Activated CD4-positive, alpha-beta T cell treated with anti-CD3 and anti-CD28 coated beads, Interleukin-2, amount 10 ng/mL, durations not matched to agents 7 days and 5 days (primary cell): ENCODE measurements around the gene SLC51A. TPM values are rescaled to one million over a fixed set of nuclear protein-coding genes. Genes with fewer than 3 reads are reported as not detected.
A peak's percentile ranks its signal among the peaks of the same experiment; 100 is the strongest.
"Not testable (repeated sequence)": the region's sequence is repeated elsewhere in the genome, so short reads cannot be mapped to it uniquely, and the experiment has no call there.

ENCODE experiments used
- CTCF ChIA-PET: fragments of 350-600 bp; sonication (Branson Sonifier 250); formaldehyde crosslinking; loops from one replicate; lab custom pipeline; 2021; ENCODE audit warnings: antibody characterized with exemption; lab: Charles Lee
- POLR2A ChIA-PET: fragments of 350-600 bp; sonication (Branson Sonifier 250); formaldehyde crosslinking; loops from one replicate; lab custom pipeline; 2021; ENCODE audit warnings: antibody characterized with exemption; lab: Charles Lee
- DNase-seq: peaks from one replicate; pipeline ENCODE4 v3.0.0-alpha.2; 2020
- H3K27ac Mint-ChIP-seq: one replicate; pipeline ENCODE4 v1.8.0; 2021; ENCODE audit warnings: mild to moderate bottlenecking, moderate library complexity, mixed read lengths
- H3K27me3 Mint-ChIP-seq: one replicate; pipeline ENCODE4 v1.8.0; 2021; ENCODE audit warnings: mixed read lengths
- H3K36me3 Mint-ChIP-seq: one replicate; pipeline ENCODE4 v1.8.0; 2021; ENCODE audit warnings: low read depth, mixed read lengths
- H3K4me1 Mint-ChIP-seq: one replicate; pipeline ENCODE4 v1.8.0; 2021; ENCODE audit warnings: mixed read lengths
- H3K4me3 Mint-ChIP-seq: one replicate; pipeline ENCODE4 v1.8.0; 2021; ENCODE audit warnings: mild to moderate bottlenecking, moderate library complexity, mixed read lengths
- H3K9me3 Mint-ChIP-seq: one replicate; pipeline ENCODE4 v1.8.0; 2021; ENCODE audit warnings: mixed read lengths
- total RNA-seq, 2 experiments: library from RNA; stranded (reverse); gene quantifications; one replicate each; pipeline ENCODE4 v1.2.3, GENCODE V29; 2021

Gene SLC51A
- total RNA-seq, 2 experiments from 2014 or later = not detected

DNA sequence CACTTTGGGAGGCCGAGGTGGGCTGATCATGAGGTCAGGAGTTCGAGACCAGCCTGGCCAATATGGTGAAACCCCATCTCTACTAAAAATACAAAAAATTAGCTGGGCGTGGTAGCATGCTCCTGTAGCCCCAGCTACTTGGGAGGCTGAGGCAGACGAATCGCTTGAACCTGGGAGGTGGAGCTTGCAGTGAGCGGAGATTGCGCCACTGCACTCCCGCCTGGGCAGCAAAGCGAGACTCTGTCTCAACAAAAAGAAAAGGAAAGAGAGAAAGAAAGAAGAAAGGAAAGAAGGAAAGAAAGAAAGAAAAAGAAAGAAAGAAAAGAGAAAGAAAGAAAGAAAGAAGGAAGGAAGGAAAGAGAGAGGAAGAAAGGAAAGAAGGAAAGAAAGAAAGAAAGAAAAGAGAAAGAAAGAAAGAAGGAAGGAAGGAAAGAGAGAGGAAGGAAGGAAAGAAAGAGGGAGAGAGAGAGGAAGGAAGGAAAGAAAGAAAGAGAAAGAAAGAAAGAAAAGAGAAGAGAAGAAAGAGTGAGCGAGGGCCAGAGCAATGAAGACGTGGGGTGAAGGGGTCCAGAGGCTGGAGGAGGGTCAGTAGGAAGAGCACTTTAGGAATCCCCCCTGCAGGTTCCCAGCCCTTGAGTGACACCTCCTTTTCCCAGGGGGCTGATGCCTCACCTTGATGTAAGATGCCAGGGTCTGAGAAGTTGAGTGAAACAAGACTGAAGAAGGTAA is 6.2 kb upstream of the SLC51A start:
- H3K4me3 Mint-ChIP-seq, DNase-seq, H3K36me3 Mint-ChIP-seq, H3K27ac Mint-ChIP-seq, POLR2A ChIA-PET, CTCF ChIA-PET, H3K9me3 Mint-ChIP-seq: not testable (repeated sequence)
- Mint-ChIP-seq H3K4me1 (peaks cover 17% of the 10 kb centered on the region), H3K27me3 (peaks cover 16% of the 10 kb centered on the region)

DNA sequence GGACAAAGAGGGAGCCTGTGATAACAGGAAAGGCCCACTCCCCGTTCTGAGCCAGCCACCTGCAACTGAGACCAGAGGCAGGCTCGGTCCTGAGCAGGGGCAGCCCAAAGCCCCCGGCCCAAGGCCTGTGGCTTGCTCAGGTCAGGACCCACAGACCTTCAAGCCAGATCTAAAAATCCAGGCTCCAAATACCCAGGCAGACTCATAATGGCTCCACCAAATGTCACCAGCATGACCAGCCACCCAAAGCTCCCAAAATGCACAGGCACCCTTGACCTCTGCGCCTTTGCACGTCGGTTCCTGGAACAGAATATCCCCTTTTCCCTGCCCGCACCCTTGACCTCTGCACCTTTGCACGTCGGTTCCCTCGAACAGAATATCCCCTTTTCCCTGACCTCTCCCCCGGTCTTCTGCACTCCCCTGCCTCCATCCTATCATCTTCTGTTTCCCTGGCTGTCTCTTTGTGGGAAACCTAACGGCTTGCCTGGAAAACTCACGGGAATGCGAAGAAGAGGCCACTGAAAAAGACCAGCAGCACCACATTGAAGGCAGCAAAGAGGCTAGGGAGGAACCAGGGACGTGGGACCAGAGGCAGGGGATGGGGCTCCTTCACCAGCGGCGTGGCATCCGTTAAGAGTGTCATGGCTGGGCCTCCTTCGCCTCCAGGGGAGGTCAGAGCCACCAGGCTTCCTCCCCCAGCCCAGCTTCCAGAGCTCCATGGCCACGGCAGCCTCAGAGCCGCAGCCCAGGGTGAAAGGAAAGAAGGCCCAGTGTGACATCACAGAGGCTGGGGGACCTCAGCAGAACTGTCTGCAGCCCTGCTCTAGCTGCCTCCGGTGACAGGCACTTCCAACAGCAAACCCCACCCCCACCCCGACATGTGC is 5.4 kb upstream of the SLC51A start, which contains the start of gene ZDHHC19:
Gene ZDHHC19 (minus strand): TSS at position 728 of the 884 bp plus-strand sequence. CDS start 85 bp downstream, at position 643.
- Mint-ChIP-seq H3K4me3 (no peak within 1 kb of the TSS), H3K27me3 (peaks cover 8% of the 10 kb centered on the region), H3K9me3 (no peaks in the 10 kb centered on the region), H3K36me3 (no peaks in the 10 kb centered on the region), H3K4me1 (peaks cover 13% of the 10 kb centered on the region), H3K27ac (no peak within 1 kb of the TSS)
- ChIA-PET POLR2A (no interaction called here), CTCF (no interaction called here)
- DNase-seq = no peak

DNA sequence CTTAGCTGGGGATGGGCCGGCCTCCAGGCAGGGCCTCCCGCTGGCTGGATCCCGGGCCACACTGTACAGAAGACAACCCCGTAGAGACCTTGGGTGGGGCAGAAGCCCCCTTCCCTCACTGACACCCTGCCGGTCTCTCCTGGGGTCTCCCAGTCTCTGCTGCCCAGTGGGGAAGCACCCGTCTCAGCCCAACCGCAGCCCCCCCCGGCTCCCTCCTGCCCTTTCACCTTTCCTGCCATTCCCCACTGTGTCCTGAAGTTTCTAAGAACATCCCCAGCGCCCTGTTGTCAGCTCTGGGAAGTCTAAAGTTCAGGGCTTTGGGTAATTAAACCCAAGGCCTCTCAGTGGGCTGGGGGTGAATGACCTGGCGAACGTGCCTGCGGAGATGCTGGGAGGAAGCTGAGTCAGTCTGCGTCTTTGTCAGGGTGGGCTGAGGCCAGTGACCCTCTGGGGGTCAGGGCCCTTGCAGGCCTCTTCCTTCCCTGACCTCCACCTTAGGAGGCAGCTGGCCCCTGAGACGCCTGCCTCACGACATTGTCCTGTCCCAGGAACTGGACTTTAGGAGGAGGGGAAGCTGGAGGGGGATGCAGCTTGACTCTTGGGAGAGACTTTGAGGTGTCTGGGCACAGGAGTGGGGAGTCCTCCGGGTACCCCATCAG is 1.4 kb upstream of the SLC51A start:
- H3K9me3 Mint-ChIP-seq = no peaks in the 10 kb centered on the region
- peaks cover 22% of the 10 kb centered on the region for H3K4me1 Mint-ChIP-seq
- DNase-seq = no peak
- CTCF ChIA-PET = no interaction called here
- no peak overlapping the region for H3K4me3 Mint-ChIP-seq
- POLR2A ChIA-PET = no interaction called here
- H3K36me3 Mint-ChIP-seq = no peaks in the 10 kb centered on the region
- no peaks in the 10 kb centered on the region for H3K27me3 Mint-ChIP-seq
- no peak overlapping the region for H3K27ac Mint-ChIP-seq

DNA sequence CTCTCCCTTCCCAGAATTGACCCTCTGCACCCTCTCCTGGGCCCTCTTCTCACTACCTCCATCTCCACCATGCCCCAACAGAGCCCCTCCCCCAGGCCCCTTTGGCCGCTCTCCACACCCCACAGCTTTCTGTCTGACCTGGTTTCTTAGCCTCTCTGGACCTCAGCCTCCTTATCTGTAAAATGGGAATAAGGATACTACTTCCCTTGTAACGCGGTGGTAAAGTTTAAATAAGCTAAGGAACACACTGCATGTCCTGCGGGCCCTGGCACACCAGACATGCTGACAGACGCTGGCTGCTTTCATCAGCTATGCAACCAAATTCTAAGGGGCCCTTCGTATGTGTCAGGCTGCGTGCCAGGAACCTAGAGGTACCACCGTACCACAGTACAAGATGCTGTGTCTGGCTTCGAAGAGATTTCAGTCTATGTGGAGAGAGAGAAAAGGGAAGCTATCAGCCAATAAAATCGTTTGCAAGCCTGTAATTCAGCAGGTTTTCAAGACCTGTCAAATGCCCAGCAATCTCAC is 777 bp upstream of the SLC51A start:
- H3K27ac Mint-ChIP-seq = no peak overlapping the region
- H3K36me3 Mint-ChIP-seq = no peaks in the 10 kb centered on the region
- DNase-seq = no peak
- H3K4me3 Mint-ChIP-seq = no peak overlapping the region
- ChIA-PET POLR2A (no interaction called here), CTCF (no interaction called here)
- no peaks in the 10 kb centered on the region for H3K27me3 Mint-ChIP-seq
- H3K9me3 Mint-ChIP-seq = no peaks in the 10 kb centered on the region
- H3K4me1 Mint-ChIP-seq = peaks cover 26% of the 10 kb centered on the region

DNA sequence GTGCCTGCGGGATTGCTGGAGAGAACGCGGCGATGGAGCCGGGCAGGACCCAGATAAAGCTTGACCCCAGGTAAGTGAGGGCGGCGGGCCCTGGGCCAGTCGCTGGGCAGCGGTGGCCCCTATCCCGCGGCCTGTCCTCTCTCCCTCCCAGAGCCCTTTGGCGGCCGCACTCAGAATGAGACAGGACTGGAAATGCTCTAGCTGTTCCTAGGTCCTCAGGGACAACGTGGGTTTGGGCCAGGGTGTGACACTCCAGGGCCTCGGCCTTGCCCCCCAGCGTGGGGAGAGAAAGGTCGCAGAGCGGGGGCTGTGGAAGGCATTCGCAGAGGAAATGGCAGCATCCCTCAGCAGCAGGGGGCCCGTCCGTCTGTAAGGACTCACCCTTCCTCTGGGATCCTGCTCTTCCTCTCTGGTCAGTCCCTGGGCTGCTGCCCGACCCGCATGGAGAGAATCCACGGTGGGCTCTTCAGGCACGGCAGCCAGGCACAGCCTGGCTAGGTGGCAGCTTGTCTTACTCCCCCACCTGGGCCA is 412 bp downstream of the SLC51A start:
- POLR2A ChIA-PET = no interaction called here
- no peaks in the 10 kb centered on the region for H3K27me3 Mint-ChIP-seq

DNA sequence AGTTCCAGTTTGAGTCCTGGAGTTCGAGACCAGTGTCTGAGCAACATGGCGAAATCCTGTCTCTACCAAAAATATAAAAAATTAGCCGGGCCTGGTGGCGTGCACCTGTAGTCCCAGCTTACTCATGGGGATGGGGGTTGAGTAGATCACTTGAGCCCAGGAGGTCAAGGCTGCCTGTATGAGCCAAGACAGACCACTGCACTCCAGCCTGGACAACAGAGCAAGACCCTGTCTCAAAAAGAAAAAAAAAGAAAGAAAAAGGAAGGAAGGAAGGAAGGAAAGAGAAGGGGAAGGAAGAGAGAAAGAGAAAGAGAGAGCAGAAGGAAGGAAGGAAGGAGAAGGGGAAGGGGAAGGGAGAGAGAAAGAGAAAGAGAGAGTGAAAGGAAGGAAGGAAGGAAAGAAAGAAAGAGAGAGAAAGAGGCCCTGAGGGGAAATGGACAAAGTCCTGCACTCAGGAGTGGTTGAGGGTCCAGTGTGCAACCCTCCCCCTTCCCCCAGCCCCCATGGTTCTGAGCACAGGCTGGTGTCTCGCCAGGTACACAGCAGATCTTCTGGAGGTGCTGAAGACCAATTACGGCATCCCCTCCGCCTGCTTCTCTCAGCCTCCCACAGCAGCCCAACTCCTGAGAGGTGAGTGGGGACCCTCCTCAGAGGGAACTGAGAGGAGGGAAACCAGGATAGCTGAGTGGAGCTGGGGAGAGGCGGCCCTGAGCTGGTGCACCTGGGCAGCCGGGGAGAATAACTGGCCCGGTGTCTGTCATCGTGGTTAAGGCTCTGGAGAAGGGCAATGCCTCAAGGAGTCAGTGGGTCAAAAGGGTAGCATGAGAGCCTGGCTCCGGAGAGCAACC is 1.2 kb downstream of the SLC51A start:
- ChIA-PET CTCF (interaction anchor here (0.6 to 2.3 kb wide), 4 partner anchors 11 to 150 kb away, joined by 3 to 6 read pairs (median 4); no protein-coding TSS in a partner anchor), POLR2A (no interaction called here)
- H3K4me3 Mint-ChIP-seq = no peak overlapping the region
- peaks cover 26% of the 10 kb centered on the region for H3K4me1 Mint-ChIP-seq
- H3K9me3 Mint-ChIP-seq = no peaks in the 10 kb centered on the region
- no peak overlapping the region for H3K27ac Mint-ChIP-seq
- H3K36me3 Mint-ChIP-seq = no peaks in the 10 kb centered on the region
- H3K27me3 Mint-ChIP-seq = no peaks in the 10 kb centered on the region
- no peak for DNase-seq

More for the DNA sequence above, 412 bp downstream of the SLC51A start:
- H3K4me3 Mint-ChIP-seq = no peak overlapping the region
- no peaks in the 10 kb centered on the region for H3K9me3 Mint-ChIP-seq
- DNase-seq = no peak
- CTCF ChIA-PET = no interaction called here
- H3K27ac Mint-ChIP-seq = no peak overlapping the region
- H3K36me3 Mint-ChIP-seq = no peaks in the 10 kb centered on the region
- H3K4me1 Mint-ChIP-seq = peaks cover 26% of the 10 kb centered on the region

GRCh38 chr3:196218155-196218712 is 1.9 kb downstream of the SLC51A start:
- no peaks in the 10 kb centered on the region for H3K9me3 Mint-ChIP-seq
- peaks cover 4% of the 10 kb centered on the region for H3K27me3 Mint-ChIP-seq
- no peak overlapping the region for H3K4me3 Mint-ChIP-seq

DNA sequence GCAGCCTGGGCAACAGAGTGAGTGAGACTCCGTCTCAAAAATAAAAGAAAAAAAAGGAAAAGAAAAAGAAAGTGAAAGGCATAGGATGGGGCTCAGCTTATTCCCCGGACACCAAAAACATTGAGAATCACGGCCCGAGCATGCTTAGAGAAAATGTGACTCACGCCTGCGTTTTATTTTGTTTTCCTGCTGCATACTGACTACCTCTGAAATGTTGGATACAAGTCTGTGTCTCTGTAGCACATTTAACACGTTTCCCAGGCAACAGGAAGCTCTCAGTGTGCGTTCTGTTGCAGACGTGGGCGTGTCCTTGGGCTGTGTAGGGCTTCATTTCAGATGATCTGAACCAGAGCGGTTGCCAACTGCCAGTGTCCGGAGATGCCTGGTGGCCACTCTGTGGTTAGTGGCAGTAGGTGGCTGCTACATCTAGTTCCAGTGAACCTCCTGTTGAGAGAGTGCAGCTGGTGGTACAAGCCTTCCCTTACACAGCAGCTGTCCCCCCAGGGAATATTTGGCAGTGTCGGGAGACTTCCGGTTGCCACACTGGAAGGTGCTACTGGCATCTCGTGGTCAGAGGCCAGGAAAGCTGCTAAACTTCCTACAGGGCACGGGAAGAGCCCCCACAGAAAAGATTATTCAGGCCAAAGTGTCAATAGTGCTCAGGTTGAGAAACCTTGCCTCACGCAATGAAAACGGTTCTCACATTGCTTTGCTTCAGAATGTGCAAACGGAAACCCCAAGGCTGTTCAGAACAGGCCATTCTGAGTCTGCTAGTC is 3.0 kb downstream of the SLC51A start:
- ChIA-PET POLR2A (interaction anchor here (0.6 kb wide), 1 partner anchor 322 kb away, joined by 3 read pairs; no protein-coding TSS in a partner anchor), CTCF (interaction anchor here (0.5 to 2.3 kb wide), 8 partner anchors 9 to 588 kb away, joined by 3 to 6 read pairs (median 3); no protein-coding TSS in a partner anchor)
- H3K9me3 Mint-ChIP-seq = no peaks in the 10 kb centered on the region
- peaks cover 26% of the 10 kb centered on the region for H3K4me1 Mint-ChIP-seq
- H3K36me3 Mint-ChIP-seq = no peaks in the 10 kb centered on the region
- H3K27ac Mint-ChIP-seq = peak overlapping the region; percentile 78
- peak overlapping the region; percentile 73 for H3K4me3 Mint-ChIP-seq
- DNase-seq = peak; percentile 77
- peaks cover 5% of the 10 kb centered on the region for H3K27me3 Mint-ChIP-seq

More at GRCh38 chr3:196218155-196218712, 1.9 kb downstream of the SLC51A start:
- DNase-seq = no peak
- no peak overlapping the region for H3K27ac Mint-ChIP-seq
- H3K4me1 Mint-ChIP-seq = peaks cover 26% of the 10 kb centered on the region
- CTCF ChIA-PET = interaction anchor here (0.5 to 2.3 kb wide), 5 partner anchors 10 to 150 kb away, joined by 3 to 6 read pairs (median 4); no protein-coding TSS in a partner anchor
- POLR2A ChIA-PET = no interaction called here
- H3K36me3 Mint-ChIP-seq = no peaks in the 10 kb centered on the region

DNA sequence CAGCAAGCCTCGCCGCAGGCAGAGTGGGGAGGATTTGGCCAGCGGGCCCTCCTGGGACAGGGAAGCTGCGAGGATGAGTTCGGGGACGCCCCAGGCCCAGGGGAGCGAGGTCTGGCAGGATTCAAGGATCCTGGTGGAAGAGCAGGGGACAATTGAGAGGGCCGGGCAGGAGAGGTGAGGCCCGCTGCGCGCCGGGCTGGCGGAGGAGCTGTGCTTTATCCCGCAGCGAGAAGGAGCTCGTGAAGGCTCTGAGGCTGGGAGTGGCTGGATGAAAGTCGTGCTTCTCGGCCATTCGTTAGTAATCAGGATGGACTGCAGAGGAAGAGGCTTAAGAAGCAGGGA is 3.6 kb downstream of the SLC51A start:
- Mint-ChIP-seq H3K9me3 (no peaks in the 10 kb centered on the region), H3K4me3 (no peak overlapping the region), H3K4me1 (peaks cover 26% of the 10 kb centered on the region), H3K27ac (peak overlapping the region; percentile 78), H3K27me3 (peaks cover 5% of the 10 kb centered on the region), H3K36me3 (no peaks in the 10 kb centered on the region)
- POLR2A ChIA-PET = no interaction called here
- DNase-seq = no peak
- CTCF ChIA-PET = interaction anchor here (0.5 to 2.3 kb wide), 4 partner anchors 8 to 299 kb away, joined by 3 to 6 read pairs (median 3); no protein-coding TSS in a partner anchor

- POLR2A ChIA-PET = interaction anchor here (0.6 kb wide), 1 partner anchor 97 kb away, joined by 3 read pairs; no protein-coding TSS in a partner anchor
- no peak overlapping the region for H3K27ac Mint-ChIP-seq
Observed at GRCh38 chr3:196220587-196220986, 4.3 kb downstream of the SLC51A start.

More at GRCh38 chr3:196220587-196220986, 4.3 kb downstream of the SLC51A start:
- Mint-ChIP-seq H3K9me3 (no peaks in the 10 kb centered on the region), H3K4me3 (no peak overlapping the region), H3K4me1 (peaks cover 26% of the 10 kb centered on the region), H3K36me3 (no peaks in the 10 kb centered on the region), H3K27me3 (peaks cover 5% of the 10 kb centered on the region)
- no peak for DNase-seq
- CTCF ChIA-PET = interaction anchor here (1.0 kb wide), 1 partner anchor 147 kb away, joined by 3 read pairs; no protein-coding TSS in a partner anchor
